Measurements from ENCODE around the gene SH3GLB2. TPM values are rescaled to one million over a fixed set of nuclear protein-coding genes. Genes with fewer than 3 reads are reported as not detected.
"Not testable (repeated sequence)": the region's sequence is repeated elsewhere in the genome, so short reads cannot be mapped to it uniquely, and the experiment has no call there.

SH3GLB2 gene
- total RNA-seq, 1 donor: 37.0 TPM

GRCh38 chr9:129002992-129003391, 25.1 kb downstream of the SH3GLB2 start:
- no peak overlapping the region for H3K4me3 ChIP-seq (ENCODE audit: low read length)
- no peaks in the 10 kb centered on the region for H3K9me3 ChIP-seq (ENCODE audit: low read depth, low read length)
- no peaks in the 10 kb centered on the region for H3K27me3 ChIP-seq (ENCODE audit: insufficient read depth, low read length)
- no peaks in the 10 kb centered on the region for H3K4me1 ChIP-seq (ENCODE audit: insufficient read depth, low read length)

GRCh38 chr9:129001504-129002325, 26.4 kb downstream of the SH3GLB2 start:
- no peaks in the 10 kb centered on the region for H3K4me1 ChIP-seq (ENCODE audit: insufficient read depth, low read length)
- no peaks in the 10 kb centered on the region for H3K9me3 ChIP-seq (ENCODE audit: low read depth, low read length)
- no peaks in the 10 kb centered on the region for H3K27me3 ChIP-seq (ENCODE audit: insufficient read depth, low read length)
- H3K4me3 ChIP-seq (ENCODE audit: low read length): no peak overlapping the region

- H3K9me3 ChIP-seq (ENCODE audit: low read depth, low read length): no peaks in the 10 kb centered on the region
- H3K4me1 ChIP-seq (ENCODE audit: insufficient read depth, low read length): no peaks in the 10 kb centered on the region
- no peaks in the 10 kb centered on the region for H3K27me3 ChIP-seq (ENCODE audit: insufficient read depth, low read length)
- no peak overlapping the region for H3K4me3 ChIP-seq (ENCODE audit: low read length)
Observed at GRCh38 chr9:128999581-129000206, 28.4 kb downstream of the SH3GLB2 start.

- Histone ChIP-seq H3K4me1 (ENCODE audit: insufficient read depth, low read length) (no peaks in the 10 kb centered on the region), H3K9me3 (ENCODE audit: low read depth, low read length) (no peaks in the 10 kb centered on the region), H3K27me3 (ENCODE audit: insufficient read depth, low read length) (no peaks in the 10 kb centered on the region), H3K4me3 (ENCODE audit: low read length) (no peak overlapping the region)
Observed at GRCh38 chr9:128998462-128998861, 29.7 kb downstream of the SH3GLB2 start.

GRCh38 chr9:128995791-128996190, 32.3 kb downstream of the SH3GLB2 start:
- Histone ChIP-seq H3K4me3 (ENCODE audit: low read length) (no peak overlapping the region), H3K27me3 (ENCODE audit: insufficient read depth, low read length) (no peaks in the 10 kb centered on the region), H3K9me3 (ENCODE audit: low read depth, low read length) (no peaks in the 10 kb centered on the region), H3K4me1 (ENCODE audit: insufficient read depth, low read length) (no peaks in the 10 kb centered on the region)

GRCh38 chr9:128992995-128993394, 35.1 kb downstream of the SH3GLB2 start:
- Histone ChIP-seq H3K4me1 (ENCODE audit: insufficient read depth, low read length) (no peaks in the 10 kb centered on the region), H3K27me3 (ENCODE audit: insufficient read depth, low read length) (no peaks in the 10 kb centered on the region), H3K9me3 (ENCODE audit: low read depth, low read length) (no peaks in the 10 kb centered on the region), H3K4me3 (ENCODE audit: low read length) (no peak overlapping the region)

GRCh38 chr9:128987805-128988204, 40.3 kb downstream of the SH3GLB2 start:
- H3K27me3 ChIP-seq (ENCODE audit: insufficient read depth, low read length): no peaks in the 10 kb centered on the region
- H3K4me1 ChIP-seq (ENCODE audit: insufficient read depth, low read length): no peaks in the 10 kb centered on the region
- no peak overlapping the region for H3K4me3 ChIP-seq (ENCODE audit: low read length)
- no peaks in the 10 kb centered on the region for H3K9me3 ChIP-seq (ENCODE audit: low read depth, low read length)

GRCh38 chr9:128986671-128987070, 41.5 kb downstream of the SH3GLB2 start:
- Histone ChIP-seq H3K9me3 (ENCODE audit: low read depth, low read length) (no peaks in the 10 kb centered on the region), H3K4me1 (ENCODE audit: insufficient read depth, low read length) (no peaks in the 10 kb centered on the region), H3K27me3 (ENCODE audit: insufficient read depth, low read length) (no peaks in the 10 kb centered on the region), H3K4me3 (ENCODE audit: low read length) (no peak overlapping the region)

GRCh38 chr9:128983536-128983935, 44.6 kb downstream of the SH3GLB2 start:
- H3K9me3 ChIP-seq (ENCODE audit: low read depth, low read length): no peaks in the 10 kb centered on the region
- no peak overlapping the region for H3K4me3 ChIP-seq (ENCODE audit: low read length)
- no peaks in the 10 kb centered on the region for H3K27me3 ChIP-seq (ENCODE audit: insufficient read depth, low read length)
- H3K4me1 ChIP-seq (ENCODE audit: insufficient read depth, low read length): no peaks in the 10 kb centered on the region

GRCh38 chr9:128979111-128979510, 49.0 kb downstream of the SH3GLB2 start:
- no peaks in the 10 kb centered on the region for H3K4me1 ChIP-seq (ENCODE audit: insufficient read depth, low read length)
- H3K27me3 ChIP-seq (ENCODE audit: insufficient read depth, low read length): no peaks in the 10 kb centered on the region
- H3K4me3 ChIP-seq (ENCODE audit: low read length): no peak overlapping the region
- no peaks in the 10 kb centered on the region for H3K9me3 ChIP-seq (ENCODE audit: low read depth, low read length)

GRCh38 chr9:128972956-128973355, 55.2 kb downstream of the SH3GLB2 start:
- no peaks in the 10 kb centered on the region for H3K9me3 ChIP-seq (ENCODE audit: low read depth, low read length)
- H3K27me3 ChIP-seq (ENCODE audit: insufficient read depth, low read length): no peaks in the 10 kb centered on the region

GRCh38 chr9:128969491-128969890, 58.6 kb downstream of the SH3GLB2 start:
- no peaks in the 10 kb centered on the region for H3K9me3 ChIP-seq (ENCODE audit: low read depth, low read length)
- H3K4me3 ChIP-seq (ENCODE audit: low read length): no peak overlapping the region
- H3K4me1 ChIP-seq (ENCODE audit: insufficient read depth, low read length): no peaks in the 10 kb centered on the region
- no peaks in the 10 kb centered on the region for H3K27me3 ChIP-seq (ENCODE audit: insufficient read depth, low read length)

More at GRCh38 chr9:128972956-128973355, 55.2 kb downstream of the SH3GLB2 start:
- Histone ChIP-seq H3K4me3 (ENCODE audit: low read length) (no peak overlapping the region), H3K4me1 (ENCODE audit: insufficient read depth, low read length) (no peaks in the 10 kb centered on the region)

- H3K9me3 ChIP-seq (ENCODE audit: low read depth, low read length); H3K27me3 ChIP-seq (ENCODE audit: insufficient read depth, low read length); H3K4me1 ChIP-seq (ENCODE audit: insufficient read depth, low read length); H3K4me3 ChIP-seq (ENCODE audit: low read length): not testable (repeated sequence)
Observed at GRCh38 chr9:128961403-128961802, 66.7 kb downstream of the SH3GLB2 start.

Measured in mononuclear cell (primary cell).